ENCODE data around the gene C6orf132. TPM values are rescaled to one million over a fixed set of nuclear protein-coding genes. Genes with fewer than 3 reads are reported as not detected.
A peak's percentile ranks its signal among the peaks of the same experiment; 100 is the strongest.

C6orf132 gene
- total and polyA plus RNA-seq, 2 of the 4 experiments (the other 2 are of a cell fraction): 0.72 to 1.7 TPM

- Histone ChIP-seq H2BK5ac (ENCODE audit: low read depth, low read length, poor library complexity, severe bottlenecking) (no peak overlapping the region), H3K4me3 (ENCODE audit: insufficient read depth, low read depth, low read length) (no peak overlapping the region), H3K9ac (ENCODE audit: low read depth, low read length) (no peak overlapping the region), H4K5ac (ENCODE audit: low read depth, low read length) (no peak overlapping the region), H4K8ac (ENCODE audit: low read depth in 2 of 2, low read length in 2 of 2) (no peak overlapping the region), H4K20me1 (ENCODE audit: insufficient read depth, low read length) (no peaks in the 10 kb centered on the region), H3K36me3 (ENCODE audit: control insufficient read depth, insufficient read depth, low read length) (peaks cover 44% of the 10 kb centered on the region), H4K91ac (ENCODE audit: insufficient read depth, low read depth, low read length) (no peak overlapping the region), H3K23ac (ENCODE audit: low read depth, low read length) (no peak overlapping the region), H2AK5ac (ENCODE audit: low read depth, low read length) (peak overlapping the region; percentile 79; the same call in 1 of the 2 replicates), H2BK20ac (ENCODE audit: low read depth, low read length) (no peak overlapping the region), H3K4me2 (ENCODE audit: low read depth, low read length) (no peak overlapping the region), H3K27me3 (ENCODE audit: control insufficient read depth, insufficient read depth, low read length) (no peaks in the 10 kb centered on the region), H3K18ac (ENCODE audit: low read depth, low read length) (no peak overlapping the region), H2BK120ac (ENCODE audit: low read depth, low read length) (no peak overlapping the region), H3K79me1 (ENCODE audit: low read depth in 1 of 2, low read length in 2 of 2) (no peaks in the 10 kb centered on the region), H2AFZ (replicated peaks; ENCODE audit: low read length, poor library complexity) (no peak overlapping the region), H2AK9ac (replicated peaks; ENCODE audit: low read depth, low read length, poor library complexity) (peak overlapping the region; percentile 96), H3K27ac (ENCODE audit: insufficient read depth, low read length) (no peak overlapping the region), H3K9me3 (ENCODE audit: control insufficient read depth, insufficient read depth, low read length) (no peaks in the 10 kb centered on the region), H3K4me1 (ENCODE audit: control insufficient read depth, insufficient read depth, low read length) (no peaks in the 10 kb centered on the region), H3K4ac (ENCODE audit: low read depth, low read length) (no peak overlapping the region), H2BK15ac (ENCODE audit: low read depth, low read length) (no peak overlapping the region; the same call in 2 of the 3 replicates), H3K14ac (replicated peaks; ENCODE audit: low read depth, low read length) (no peak overlapping the region), H3K56ac (ENCODE audit: extremely low read depth, insufficient read depth, low read length) (no peak overlapping the region), H3K9me1 (ENCODE audit: insufficient read depth, low read length) (no peaks in the 10 kb centered on the region)
- no TSS peak for BruUV-seq (replicated peaks)
- in situ Hi-C loops (cut with MboI; ENCODE audit: low sequenced_read_pairs): loop anchor here (5.0 to 25.0 kb wide), 4 partner anchors 92 to 812 kb away; partner anchors contain the start of gene RPL7L1
- ChIA-PET POLR2A (ENCODE audit: unreplicated experiment) (no interaction called here), CTCF (no interaction called here)
- DNase-seq (peak; percentile 69), ATAC-seq (ENCODE audit: low read depth) (peak; percentile 93)
- TF ChIP-seq NFE2L2 (IDR thresholded peaks at IDR 0.05; ENCODE audit: low read depth, low read length) (no peak), RAD21 (IDR thresholded peaks at IDR 0.05; ENCODE audit: low read length) (peak; percentile 96), SMC3 (IDR thresholded peaks at IDR 0.05; ENCODE audit: low read depth, low read length) (peak; percentile 100), MAFK (IDR thresholded peaks at IDR 0.05; ENCODE audit: low read depth, low read length) (peak; percentile 50; the same call in 1 of the 2 replicates), ELK1 (IDR thresholded peaks at IDR 0.05; ENCODE audit: borderline replicate concordance, low read depth, low read length) (no peak)
- TF ChIP-seq, protein P1, sequence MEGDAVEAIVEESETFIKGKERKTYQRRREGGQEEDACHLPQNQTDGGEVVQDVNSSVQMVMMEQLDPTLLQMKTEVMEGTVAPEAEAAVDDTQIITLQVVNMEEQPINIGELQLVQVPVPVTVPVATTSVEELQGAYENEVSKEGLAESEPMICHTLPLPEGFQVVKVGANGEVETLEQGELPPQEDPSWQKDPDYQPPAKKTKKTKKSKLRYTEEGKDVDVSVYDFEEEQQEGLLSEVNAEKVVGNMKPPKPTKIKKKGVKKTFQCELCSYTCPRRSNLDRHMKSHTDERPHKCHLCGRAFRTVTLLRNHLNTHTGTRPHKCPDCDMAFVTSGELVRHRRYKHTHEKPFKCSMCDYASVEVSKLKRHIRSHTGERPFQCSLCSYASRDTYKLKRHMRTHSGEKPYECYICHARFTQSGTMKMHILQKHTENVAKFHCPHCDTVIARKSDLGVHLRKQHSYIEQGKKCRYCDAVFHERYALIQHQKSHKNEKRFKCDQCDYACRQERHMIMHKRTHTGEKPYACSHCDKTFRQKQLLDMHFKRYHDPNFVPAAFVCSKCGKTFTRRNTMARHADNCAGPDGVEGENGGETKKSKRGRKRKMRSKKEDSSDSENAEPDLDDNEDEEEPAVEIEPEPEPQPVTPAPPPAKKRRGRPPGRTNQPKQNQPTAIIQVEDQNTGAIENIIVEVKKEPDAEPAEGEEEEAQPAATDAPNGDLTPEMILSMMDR (conservative IDR thresholded peaks at IDR 0.05; ENCODE audit: low read depth, low read length): peak; percentile 96
- dilution Hi-C loops (cut with HindIII; ENCODE audit: low sequenced_read_pairs, unreplicated experiment): no loop called here
- 100% methylated on average over 2 of the region's 7 CpGs; no CpG with 5 or more reads in 1 of the 2 experiments for WGBS, 2 experiments (ENCODE audit: extremely low coverage in 2 of 2, insufficient read length in 1 of 2)
- intact Hi-C loops (cut with micrococcal nuclease): loop anchor here (1.0 to 10.0 kb wide), 4 partner anchors 91 to 820 kb away; a partner anchor contains a TSS
These were observed 67.1 kb downstream of the C6orf132 start for GRCh38 chr6:42075159-42075838.

Data from IMR-90 (cell line).